WTC11 (cell line): ENCODE results near the gene TMEM207.

ENCODE experiments used
- MXD4 ChIP-seq: fragments of 250-450 bp; sonication (Bioruptor Pico); IDR thresholded peaks from 2 replicates; pipeline ENCODE4 v1.8.0; 2021; ENCODE audit warnings: mild to moderate bottlenecking, moderate library complexity, borderline replicate concordance
- TF ChIP-seq, protein P1 (sequence below): sonication (generic); formaldehyde crosslinking; IDR thresholded peaks from 2 replicates; pipeline ENCODE4 v1.8.1; 2023; ENCODE audit warnings: mild to moderate bottlenecking, moderate library complexity, missing genetic modification reagents
- TF ChIP-seq, protein P2 (sequence below): fragments of 250-450 bp; sonication (Bioruptor Pico); IDR thresholded peaks from 2 replicates; pipeline ENCODE4 v1.9.0; 2021; ENCODE audit warnings: mild to moderate bottlenecking, borderline replicate concordance
- TF ChIP-seq, protein P3 (sequence below): sonication (generic); formaldehyde crosslinking; IDR thresholded peaks from 2 replicates; pipeline ENCODE4 v1.8.0; 2022; ENCODE audit warnings: missing genetic modification reagents
- TF ChIP-seq, protein P4 (sequence below): fragments of 200-600 bp; IDR thresholded peaks from 2 replicates; pipeline ENCODE4 v1.8.0; 2022; ENCODE audit warnings: antibody characterized with exemption
- TF ChIP-seq, protein P5 (sequence below): sonication (generic); formaldehyde crosslinking; IDR thresholded peaks from 2 replicates; pipeline ENCODE4 v1.8.0; 2022; ENCODE audit warnings: mild to moderate bottlenecking, missing genetic modification reagents
- TF ChIP-seq, protein P6 (sequence below): sonication (generic); formaldehyde crosslinking; IDR thresholded peaks from 2 replicates; pipeline ENCODE4 v1.8.1; 2022; ENCODE audit warnings: low read depth, mild to moderate bottlenecking, moderate library complexity, missing genetic modification reagents, borderline replicate concordance
- TF ChIP-seq, protein P7 (sequence below): sonication (generic); formaldehyde crosslinking; IDR thresholded peaks from 2 replicates; pipeline ENCODE4 v1.8.0; 2023; ENCODE audit warnings: mild to moderate bottlenecking, missing genetic modification reagents
- TF ChIP-seq, protein P8 (sequence below): sonication (generic); formaldehyde crosslinking; IDR thresholded peaks from 2 replicates; pipeline ENCODE4 v1.8.1; 2023; ENCODE audit warnings: mild to moderate bottlenecking, missing genetic modification reagents, moderate library complexity

DNA sequence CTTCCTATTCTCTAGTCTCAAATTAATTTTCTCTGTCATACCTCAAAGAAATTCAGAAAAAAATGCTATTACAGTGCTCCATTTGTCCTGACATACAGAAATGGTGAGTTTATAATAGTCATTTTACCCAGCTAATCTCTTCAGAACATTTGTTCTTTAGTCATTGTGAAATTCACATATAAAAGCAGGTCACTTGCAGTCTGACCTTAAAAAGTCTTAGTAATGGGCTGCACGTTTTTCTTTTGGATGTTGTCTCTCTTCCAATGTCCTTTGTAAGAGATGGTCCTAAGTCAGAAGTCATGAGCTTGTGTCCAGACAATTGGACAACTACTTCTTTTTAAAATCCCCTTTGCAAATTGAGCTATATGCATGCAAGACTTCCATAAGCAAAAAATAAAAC is 47.2 kb upstream of the TMEM207 start:
- TF ChIP-seq, protein P1, sequence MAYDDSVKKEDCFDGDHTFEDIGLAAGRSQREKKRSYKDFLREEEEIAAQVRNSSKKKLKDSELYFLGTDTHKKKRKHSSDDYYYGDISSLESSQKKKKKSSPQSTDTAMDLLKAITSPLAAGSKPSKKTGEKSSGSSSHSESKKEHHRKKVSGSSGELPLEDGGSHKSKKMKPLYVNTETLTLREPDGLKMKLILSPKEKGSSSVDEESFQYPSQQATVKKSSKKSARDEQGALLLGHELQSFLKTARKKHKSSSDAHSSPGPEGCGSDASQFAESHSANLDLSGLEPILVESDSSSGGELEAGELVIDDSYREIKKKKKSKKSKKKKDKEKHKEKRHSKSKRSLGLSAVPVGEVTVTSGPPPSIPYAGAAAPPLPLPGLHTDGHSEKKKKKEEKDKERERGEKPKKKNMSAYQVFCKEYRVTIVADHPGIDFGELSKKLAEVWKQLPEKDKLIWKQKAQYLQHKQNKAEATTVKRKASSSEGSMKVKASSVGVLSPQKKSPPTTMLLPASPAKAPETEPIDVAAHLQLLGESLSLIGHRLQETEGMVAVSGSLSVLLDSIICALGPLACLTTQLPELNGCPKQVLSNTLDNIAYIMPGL: no peak
- TF ChIP-seq, protein P2, sequence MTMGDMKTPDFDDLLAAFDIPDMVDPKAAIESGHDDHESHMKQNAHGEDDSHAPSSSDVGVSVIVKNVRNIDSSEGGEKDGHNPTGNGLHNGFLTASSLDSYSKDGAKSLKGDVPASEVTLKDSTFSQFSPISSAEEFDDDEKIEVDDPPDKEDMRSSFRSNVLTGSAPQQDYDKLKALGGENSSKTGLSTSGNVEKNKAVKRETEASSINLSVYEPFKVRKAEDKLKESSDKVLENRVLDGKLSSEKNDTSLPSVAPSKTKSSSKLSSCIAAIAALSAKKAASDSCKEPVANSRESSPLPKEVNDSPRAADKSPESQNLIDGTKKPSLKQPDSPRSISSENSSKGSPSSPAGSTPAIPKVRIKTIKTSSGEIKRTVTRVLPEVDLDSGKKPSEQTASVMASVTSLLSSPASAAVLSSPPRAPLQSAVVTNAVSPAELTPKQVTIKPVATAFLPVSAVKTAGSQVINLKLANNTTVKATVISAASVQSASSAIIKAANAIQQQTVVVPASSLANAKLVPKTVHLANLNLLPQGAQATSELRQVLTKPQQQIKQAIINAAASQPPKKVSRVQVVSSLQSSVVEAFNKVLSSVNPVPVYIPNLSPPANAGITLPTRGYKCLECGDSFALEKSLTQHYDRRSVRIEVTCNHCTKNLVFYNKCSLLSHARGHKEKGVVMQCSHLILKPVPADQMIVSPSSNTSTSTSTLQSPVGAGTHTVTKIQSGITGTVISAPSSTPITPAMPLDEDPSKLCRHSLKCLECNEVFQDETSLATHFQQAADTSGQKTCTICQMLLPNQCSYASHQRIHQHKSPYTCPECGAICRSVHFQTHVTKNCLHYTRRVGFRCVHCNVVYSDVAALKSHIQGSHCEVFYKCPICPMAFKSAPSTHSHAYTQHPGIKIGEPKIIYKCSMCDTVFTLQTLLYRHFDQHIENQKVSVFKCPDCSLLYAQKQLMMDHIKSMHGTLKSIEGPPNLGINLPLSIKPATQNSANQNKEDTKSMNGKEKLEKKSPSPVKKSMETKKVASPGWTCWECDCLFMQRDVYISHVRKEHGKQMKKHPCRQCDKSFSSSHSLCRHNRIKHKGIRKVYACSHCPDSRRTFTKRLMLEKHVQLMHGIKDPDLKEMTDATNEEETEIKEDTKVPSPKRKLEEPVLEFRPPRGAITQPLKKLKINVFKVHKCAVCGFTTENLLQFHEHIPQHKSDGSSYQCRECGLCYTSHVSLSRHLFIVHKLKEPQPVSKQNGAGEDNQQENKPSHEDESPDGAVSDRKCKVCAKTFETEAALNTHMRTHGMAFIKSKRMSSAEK (CRISPR knock-in tag): no peak
- TF ChIP-seq, protein P3, sequence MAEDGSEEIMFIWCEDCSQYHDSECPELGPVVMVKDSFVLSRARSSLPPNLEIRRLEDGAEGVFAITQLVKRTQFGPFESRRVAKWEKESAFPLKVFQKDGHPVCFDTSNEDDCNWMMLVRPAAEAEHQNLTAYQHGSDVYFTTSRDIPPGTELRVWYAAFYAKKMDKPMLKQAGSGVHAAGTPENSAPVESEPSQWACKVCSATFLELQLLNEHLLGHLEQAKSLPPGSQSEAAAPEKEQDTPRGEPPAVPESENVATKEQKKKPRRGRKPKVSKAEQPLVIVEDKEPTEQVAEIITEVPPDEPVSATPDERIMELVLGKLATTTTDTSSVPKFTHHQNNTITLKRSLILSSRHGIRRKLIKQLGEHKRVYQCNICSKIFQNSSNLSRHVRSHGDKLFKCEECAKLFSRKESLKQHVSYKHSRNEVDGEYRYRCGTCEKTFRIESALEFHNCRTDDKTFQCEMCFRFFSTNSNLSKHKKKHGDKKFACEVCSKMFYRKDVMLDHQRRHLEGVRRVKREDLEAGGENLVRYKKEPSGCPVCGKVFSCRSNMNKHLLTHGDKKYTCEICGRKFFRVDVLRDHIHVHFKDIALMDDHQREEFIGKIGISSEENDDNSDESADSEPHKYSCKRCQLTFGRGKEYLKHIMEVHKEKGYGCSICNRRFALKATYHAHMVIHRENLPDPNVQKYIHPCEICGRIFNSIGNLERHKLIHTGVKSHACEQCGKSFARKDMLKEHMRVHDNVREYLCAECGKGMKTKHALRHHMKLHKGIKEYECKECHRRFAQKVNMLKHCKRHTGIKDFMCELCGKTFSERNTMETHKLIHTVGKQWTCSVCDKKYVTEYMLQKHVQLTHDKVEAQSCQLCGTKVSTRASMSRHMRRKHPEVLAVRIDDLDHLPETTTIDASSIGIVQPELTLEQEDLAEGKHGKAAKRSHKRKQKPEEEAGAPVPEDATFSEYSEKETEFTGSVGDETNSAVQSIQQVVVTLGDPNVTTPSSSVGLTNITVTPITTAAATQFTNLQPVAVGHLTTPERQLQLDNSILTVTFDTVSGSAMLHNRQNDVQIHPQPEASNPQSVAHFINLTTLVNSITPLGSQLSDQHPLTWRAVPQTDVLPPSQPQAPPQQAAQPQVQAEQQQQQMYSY (CRISPR knock-in tag): no peak
- TF ChIP-seq, protein P4, sequence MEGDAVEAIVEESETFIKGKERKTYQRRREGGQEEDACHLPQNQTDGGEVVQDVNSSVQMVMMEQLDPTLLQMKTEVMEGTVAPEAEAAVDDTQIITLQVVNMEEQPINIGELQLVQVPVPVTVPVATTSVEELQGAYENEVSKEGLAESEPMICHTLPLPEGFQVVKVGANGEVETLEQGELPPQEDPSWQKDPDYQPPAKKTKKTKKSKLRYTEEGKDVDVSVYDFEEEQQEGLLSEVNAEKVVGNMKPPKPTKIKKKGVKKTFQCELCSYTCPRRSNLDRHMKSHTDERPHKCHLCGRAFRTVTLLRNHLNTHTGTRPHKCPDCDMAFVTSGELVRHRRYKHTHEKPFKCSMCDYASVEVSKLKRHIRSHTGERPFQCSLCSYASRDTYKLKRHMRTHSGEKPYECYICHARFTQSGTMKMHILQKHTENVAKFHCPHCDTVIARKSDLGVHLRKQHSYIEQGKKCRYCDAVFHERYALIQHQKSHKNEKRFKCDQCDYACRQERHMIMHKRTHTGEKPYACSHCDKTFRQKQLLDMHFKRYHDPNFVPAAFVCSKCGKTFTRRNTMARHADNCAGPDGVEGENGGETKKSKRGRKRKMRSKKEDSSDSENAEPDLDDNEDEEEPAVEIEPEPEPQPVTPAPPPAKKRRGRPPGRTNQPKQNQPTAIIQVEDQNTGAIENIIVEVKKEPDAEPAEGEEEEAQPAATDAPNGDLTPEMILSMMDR: no peak
- TF ChIP-seq, protein P5, sequence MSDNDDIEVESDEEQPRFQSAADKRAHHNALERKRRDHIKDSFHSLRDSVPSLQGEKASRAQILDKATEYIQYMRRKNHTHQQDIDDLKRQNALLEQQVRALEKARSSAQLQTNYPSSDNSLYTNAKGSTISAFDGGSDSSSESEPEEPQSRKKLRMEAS (CRISPR knock-in tag): no peak
- TF ChIP-seq, protein P6, sequence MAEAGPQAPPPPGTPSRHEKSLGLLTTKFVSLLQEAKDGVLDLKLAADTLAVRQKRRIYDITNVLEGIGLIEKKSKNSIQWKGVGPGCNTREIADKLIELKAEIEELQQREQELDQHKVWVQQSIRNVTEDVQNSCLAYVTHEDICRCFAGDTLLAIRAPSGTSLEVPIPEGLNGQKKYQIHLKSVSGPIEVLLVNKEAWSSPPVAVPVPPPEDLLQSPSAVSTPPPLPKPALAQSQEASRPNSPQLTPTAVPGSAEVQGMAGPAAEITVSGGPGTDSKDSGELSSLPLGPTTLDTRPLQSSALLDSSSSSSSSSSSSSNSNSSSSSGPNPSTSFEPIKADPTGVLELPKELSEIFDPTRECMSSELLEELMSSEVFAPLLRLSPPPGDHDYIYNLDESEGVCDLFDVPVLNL (CRISPR knock-in tag): no peak
- TF ChIP-seq MXD4 (CRISPR knock-in tag): no peak
- TF ChIP-seq, protein P7, sequence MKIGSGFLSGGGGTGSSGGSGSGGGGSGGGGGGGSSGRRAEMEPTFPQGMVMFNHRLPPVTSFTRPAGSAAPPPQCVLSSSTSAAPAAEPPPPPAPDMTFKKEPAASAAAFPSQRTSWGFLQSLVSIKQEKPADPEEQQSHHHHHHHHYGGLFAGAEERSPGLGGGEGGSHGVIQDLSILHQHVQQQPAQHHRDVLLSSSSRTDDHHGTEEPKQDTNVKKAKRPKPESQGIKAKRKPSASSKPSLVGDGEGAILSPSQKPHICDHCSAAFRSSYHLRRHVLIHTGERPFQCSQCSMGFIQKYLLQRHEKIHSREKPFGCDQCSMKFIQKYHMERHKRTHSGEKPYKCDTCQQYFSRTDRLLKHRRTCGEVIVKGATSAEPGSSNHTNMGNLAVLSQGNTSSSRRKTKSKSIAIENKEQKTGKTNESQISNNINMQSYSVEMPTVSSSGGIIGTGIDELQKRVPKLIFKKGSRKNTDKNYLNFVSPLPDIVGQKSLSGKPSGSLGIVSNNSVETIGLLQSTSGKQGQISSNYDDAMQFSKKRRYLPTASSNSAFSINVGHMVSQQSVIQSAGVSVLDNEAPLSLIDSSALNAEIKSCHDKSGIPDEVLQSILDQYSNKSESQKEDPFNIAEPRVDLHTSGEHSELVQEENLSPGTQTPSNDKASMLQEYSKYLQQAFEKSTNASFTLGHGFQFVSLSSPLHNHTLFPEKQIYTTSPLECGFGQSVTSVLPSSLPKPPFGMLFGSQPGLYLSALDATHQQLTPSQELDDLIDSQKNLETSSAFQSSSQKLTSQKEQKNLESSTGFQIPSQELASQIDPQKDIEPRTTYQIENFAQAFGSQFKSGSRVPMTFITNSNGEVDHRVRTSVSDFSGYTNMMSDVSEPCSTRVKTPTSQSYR: no peak
- TF ChIP-seq, protein P8, sequence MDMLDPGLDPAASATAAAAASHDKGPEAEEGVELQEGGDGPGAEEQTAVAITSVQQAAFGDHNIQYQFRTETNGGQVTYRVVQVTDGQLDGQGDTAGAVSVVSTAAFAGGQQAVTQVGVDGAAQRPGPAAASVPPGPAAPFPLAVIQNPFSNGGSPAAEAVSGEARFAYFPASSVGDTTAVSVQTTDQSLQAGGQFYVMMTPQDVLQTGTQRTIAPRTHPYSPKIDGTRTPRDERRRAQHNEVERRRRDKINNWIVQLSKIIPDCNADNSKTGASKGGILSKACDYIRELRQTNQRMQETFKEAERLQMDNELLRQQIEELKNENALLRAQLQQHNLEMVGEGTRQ (CRISPR knock-in tag): no peak
